Amygdala (tissue), 56 donors: ENCODE measurements around the gene PLPPR5.
"Not testable (repeated sequence)": the region's sequence is repeated elsewhere in the genome, so short reads cannot be mapped to it uniquely, and the experiment has no call there.

Experiments used
- DNase-seq, 56 donors: peaks; one replicate each; lab custom pipeline; 2025; lab: John Stamatoyannopoulos, UW

The PLPPR5 gene, protein sequence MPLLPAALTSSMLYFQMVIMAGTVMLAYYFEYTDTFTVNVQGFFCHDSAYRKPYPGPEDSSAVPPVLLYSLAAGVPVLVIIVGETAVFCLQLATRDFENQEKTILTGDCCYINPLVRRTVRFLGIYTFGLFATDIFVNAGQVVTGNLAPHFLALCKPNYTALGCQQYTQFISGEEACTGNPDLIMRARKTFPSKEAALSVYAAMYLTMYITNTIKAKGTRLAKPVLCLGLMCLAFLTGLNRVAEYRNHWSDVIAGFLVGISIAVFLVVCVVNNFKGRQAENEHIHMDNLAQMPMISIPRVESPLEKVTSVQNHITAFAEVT

DNA sequence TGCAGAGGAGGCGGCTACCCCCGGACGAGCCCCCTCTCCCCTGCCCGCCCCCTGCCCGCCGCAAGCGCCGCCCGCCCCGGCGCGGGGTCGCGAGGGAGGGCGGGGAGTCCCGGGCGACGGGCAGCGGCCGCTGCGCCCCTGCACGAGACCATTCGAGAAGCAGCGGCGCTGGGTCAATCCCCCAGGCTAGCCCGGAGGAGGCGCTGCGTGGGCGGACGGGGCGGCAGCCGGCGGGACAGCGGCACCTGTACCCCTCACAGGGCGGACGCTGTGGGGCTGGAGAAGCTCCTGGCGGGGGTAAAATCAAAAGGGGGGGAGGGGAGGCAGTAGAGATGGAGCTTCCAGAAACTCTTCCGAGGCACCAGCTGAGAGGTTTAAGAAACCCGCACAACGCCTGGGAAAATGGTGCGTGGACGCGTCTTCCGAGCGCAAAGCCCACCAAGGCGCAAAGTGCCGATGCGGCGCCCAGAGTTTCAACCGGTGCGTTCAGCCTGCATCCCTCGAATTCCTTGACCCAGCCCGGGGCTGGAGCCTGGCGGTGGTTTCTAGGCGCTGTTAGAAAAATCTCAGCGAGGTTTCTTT, at the start of gene PLPPR5:
TSS of gene PLPPR5 (minus strand) at position 1 of the 582 bp plus-strand sequence. CDS start 190 bp downstream, outside the sequence.
- peak in 19 of 56 donors; percentile 6 to 66 (median 30) for DNase-seq

DNA sequence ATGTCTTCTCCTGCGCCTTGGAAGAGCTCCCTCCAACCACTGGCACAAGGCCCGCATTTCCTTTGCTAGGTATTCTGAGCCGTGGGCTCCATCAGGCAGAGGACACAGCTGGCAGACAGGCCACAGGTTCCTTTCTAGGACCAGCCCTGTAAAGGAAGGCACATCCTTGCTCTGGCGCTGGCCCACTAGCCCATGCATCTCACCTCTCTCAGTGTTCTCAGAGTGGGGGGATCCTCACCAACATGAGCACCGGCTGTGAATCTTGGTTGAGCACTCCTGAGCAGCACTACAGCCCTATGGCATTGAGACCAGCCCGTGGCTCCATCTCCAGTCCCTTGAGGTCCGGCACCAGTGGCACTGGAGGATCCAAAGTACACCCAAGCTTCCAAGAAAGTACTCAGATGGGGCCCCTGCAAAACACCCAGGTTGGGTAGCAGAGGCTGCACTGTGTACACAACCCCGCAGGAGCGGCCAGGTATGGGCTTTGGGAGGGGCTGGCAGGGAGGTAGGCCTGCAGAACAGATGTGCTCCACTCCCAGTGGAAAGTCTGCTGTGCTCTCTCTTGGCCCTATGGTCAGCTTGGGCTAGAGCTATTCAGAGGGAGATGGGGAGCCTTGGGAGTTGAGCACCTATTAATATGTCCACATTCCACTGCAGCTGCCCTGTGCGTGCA, 47.1 kb upstream of the PLPPR5 start:
- no peak for DNase-seq

- no peak for DNase-seq
These were observed 45.1 kb upstream of the PLPPR5 start for GRCh38 chr1:99049745-99050144.

GRCh38 chr1:99036746-99037145, 32.1 kb upstream of the PLPPR5 start:
- DNase-seq, result not testable (repeated sequence)

GRCh38 chr1:99018313-99018712, 13.7 kb upstream of the PLPPR5 start:
- no peak for DNase-seq

DNA sequence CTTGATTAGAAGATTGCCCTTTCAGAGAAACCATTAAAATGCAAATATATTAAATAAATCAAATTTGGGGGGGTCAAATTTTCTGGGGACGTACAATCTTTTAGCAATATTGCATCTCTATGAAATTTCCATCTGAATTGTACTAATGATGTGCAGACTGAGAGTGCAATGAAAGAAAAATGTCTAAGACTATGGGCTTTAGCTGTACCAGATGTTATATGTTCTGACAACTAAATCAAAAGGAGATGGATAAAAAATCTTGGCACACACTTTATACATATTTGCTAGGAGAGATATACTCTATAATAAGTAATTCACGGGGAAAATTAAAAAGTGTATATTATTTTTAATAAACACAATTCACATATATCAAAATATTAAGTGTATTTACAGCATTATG, 13.0 kb upstream of the PLPPR5 start:
- no peak for DNase-seq

DNA sequence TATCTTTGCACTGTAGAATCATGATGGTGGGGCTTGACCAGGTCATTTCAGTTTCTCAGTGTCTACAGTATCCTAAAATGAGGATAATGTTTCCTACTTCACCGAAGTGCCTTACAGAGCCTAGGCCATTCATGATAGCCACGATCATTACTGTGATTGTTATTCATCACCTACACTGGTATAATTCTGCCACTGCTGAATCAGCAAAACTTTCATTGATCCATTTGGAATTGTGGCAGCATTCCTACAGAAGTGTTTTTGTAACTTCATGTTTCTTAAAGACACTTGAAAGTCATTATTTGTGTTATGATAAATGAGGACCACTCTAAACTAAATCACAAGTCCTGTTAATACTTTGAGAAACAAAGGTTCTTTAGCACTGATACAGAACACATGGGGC, 6.0 kb upstream of the PLPPR5 start:
- DNase-seq, result no peak

- DNase-seq, result no peak
These were observed 2.7 kb upstream of the PLPPR5 start for GRCh38 chr1:99007366-99007765.

DNA sequence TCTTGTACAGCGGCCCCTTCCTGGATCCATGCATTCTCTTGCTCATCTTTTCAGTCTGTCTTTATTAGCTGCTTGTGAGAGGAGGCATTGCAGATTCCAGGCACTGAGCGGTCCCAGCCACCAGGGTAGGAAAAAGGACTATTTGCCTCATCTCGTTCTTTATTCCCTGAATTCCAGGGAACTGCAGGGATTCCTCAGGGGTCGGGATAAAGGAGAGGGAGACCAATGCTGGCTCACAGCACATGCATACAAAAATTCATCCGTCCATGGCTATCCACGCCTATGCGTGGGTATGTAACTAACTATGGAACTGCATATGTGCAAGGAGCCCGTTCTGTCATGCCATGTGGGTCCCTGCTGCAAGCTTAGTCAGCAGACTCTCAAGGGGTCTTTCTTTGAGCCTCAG, 879 bp upstream of the PLPPR5 start:
- peak in 14 of 56 donors; percentile 7 to 68 (median 30) for DNase-seq

GRCh38 chr1:99004254-99004860, 304 bp downstream of the PLPPR5 start:
- DNase-seq, result peak in 18 of 56 donors; percentile 12 to 54 (median 36)

DNA sequence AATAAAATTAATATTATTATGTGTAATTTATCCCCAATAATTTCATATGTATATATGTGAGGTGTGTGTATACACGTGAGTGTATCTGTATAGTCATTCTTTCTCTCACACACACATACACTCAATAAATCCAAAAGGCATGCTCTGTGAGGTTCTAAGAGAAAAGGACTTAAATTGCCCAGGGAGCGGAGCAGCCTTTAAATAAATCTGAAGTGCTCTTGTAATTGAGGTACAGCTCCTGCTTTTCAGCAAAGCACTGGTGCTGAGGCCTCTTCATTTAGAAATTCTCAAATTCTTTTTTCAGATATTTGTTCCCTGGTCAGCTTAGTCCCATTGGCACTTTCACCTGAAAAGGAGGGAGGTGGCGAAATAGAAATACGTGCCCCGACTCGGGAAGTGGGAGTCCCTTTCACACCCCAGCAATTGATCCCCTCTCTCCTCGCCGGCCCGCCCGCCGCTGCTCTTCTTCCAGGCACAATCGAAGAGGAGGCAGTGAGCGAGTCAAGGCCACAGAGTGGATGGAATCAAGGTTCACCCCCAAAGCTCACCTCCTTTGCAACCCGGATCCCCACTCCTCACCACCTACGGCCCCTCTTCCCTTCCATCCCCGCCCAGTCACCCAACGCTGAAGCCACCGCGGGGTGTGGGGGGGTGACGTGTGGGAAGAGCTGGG, 944 bp downstream of the PLPPR5 start:
- peak in 10 of 56 donors; percentile 6 to 53 (median 24) for DNase-seq

GRCh38 chr1:98992844-98993243, 11.8 kb downstream of the PLPPR5 start:
- no peak for DNase-seq

DNA sequence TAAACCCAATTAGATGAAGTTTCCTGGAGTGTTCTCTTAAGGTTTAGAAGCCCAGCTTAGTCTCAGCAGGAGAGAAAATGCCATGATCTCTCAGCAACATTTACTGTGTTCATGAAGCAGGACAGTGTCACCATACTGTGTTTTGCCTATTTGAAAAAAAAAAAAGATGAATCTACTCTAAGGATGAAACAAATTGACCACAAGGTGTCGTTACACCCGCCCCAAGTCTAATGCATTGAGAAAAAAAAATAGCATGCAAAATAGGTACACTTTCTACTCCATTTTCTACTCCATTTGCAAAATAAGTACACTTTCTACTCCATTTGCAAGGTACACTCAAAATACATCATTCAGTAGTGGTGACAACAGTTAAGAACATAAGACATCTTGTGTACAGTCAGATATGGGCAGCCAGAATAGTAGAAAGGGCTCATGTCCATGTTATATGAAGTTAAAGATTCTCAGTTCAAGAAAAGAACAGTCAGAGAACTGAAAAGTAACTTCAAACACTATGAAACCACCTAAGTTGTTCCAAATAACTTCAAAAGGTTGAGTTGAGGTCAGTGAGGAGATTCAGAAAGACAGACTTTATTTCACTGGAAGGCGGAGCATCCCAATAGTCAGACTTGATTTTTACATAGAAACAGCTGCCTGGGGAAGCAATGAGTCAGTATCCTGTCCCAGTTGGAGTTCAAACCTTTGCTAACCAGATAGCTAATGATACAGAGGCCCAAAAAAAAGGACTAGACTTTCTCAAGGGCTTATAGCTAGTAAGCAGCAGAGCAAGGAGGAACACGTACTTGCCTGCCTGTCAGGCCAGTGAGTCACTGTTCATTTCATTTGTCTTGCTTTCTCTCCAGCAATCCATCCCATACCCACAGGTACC, 13.3 kb downstream of the PLPPR5 start:
- DNase-seq, result no peak

GRCh38 chr1:98989556-98989907, 15.1 kb downstream of the PLPPR5 start:
- DNase-seq, result no peak

DNA sequence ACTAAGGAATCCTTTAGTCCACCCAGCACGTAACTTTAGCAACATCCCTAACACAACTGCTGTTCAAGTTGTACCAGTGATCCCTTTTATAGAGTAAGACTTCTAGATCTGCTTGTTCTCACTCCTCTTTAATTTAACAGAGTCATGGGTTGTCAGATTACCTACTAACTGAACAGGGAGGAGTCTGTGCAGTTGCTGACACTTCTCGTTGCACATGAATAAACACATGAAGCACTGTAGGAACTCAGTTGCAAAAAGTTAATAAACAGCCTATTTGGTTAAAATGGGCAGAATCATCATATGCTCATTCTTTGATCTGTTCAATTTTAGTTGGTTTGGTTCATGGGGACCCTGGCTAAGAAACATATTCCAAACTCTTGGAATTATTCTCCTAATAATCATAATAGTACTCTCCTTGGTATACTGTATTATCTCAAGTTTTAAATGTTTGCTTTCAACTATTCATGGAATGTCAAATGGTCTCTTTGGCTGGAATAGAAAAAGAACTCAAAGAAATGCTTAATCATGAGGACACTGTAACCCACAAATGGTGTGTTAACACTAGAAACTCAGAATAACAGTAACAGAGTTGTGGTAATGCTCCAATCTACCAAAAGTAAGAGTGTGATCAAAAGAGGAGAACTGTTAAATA, 15.6 kb downstream of the PLPPR5 start:
- no peak for DNase-seq

GRCh38 chr1:98985687-98986086, 19.0 kb downstream of the PLPPR5 start:
- DNase-seq, result no peak

DNA sequence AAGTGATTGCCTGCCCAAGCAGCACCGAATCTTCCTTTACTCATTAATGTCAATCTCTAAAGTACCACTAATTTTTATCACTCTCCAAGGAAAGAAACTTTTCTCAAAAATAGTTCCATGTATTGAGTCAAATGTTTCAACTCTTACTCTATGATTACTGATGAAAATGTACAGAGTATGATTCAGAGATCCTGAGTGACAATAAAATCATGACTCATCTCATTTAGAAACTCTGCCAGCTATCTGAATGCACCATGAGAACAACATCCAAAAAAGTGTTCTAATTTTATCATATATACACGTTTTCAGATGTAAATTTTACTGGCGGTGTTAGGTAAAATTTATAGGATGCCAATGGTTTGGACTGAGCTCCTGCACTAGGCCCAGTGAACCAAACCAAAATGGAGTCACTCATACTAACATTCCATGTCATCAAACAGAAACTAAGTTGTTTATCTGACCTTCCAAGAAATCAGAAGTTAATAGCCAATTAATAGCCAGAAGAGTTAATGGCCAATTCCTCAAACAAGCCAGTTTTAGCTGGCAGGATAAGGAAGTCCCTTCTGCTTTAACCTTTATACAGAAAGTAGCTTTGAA, 22.6 kb downstream of the PLPPR5 start:
- DNase-seq, result no peak

DNA sequence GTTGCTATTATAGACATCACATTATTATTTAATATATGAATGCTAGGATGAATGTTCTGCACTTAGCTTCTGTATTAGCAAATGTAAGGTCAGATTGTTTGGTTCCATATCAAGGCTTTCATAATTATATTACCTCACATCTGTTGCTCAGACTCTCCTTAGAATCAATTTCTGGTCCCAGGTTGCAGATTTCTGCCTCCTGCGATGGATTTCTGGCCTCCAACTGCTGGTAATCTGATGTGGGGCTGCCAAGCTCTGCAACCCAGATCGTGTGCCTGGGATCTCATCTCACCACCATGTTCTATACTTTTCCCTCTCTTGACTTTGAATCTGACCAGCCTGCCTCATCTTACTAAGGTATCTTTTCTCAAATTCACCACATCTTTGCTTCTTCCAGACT, 25.2 kb downstream of the PLPPR5 start:
- no peak for DNase-seq

DNA sequence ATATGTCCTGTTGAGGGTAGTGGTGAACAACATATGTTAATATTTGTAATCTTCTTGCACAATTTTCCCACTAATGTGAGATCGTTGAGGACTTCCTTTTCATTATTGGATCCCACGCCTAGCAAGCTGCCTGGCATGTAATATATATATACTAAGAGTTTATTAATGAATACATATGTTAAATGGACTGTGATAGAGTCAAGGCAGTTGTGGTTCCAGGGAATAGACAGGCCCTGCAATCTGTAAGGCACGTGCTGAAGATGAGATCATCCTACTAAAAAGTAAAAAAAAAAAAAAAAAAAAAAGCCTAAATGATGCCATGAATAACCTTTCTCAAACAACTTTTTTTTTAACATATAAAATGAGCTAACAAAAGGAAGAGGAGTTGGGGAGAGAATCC, 28.9 kb downstream of the PLPPR5 start:
- DNase-seq, result no peak
